Endothelial cell (in vitro differentiated cells): ENCODE data around the gene TNFRSF8. TPM values are rescaled to one million over a fixed set of nuclear protein-coding genes. Genes with fewer than 3 reads are reported as not detected.
A peak's percentile ranks its signal among the peaks of the same experiment; 100 is the strongest.

ENCODE experiments used
- DNase-seq: peaks from one replicate; pipeline ENCODE4 v3.0.0; 2021; ENCODE audit warnings: low spot score
- H3K27ac Mint-ChIP-seq: one replicate; pipeline ENCODE4 v1.8.0; 2021; ENCODE audit warnings: mixed read lengths, inconsistent platforms; ENCODE audit not compliant: unreplicated experiment
- H3K27me3 Mint-ChIP-seq: one replicate; pipeline ENCODE4 v1.8.0; 2021; ENCODE audit warnings: mild to moderate bottlenecking, moderate library complexity, mixed read lengths, inconsistent platforms; ENCODE audit not compliant: unreplicated experiment
- H3K36me3 Mint-ChIP-seq: one replicate; pipeline ENCODE4 v1.8.0; 2021; ENCODE audit warnings: mild to moderate bottlenecking, low read depth, mixed read lengths, inconsistent platforms; ENCODE audit not compliant: unreplicated experiment
- H3K4me1 Mint-ChIP-seq: one replicate; pipeline ENCODE4 v1.8.0; 2021; ENCODE audit warnings: mild to moderate bottlenecking, mixed read lengths, inconsistent platforms; ENCODE audit not compliant: unreplicated experiment
- H3K4me3 Mint-ChIP-seq: one replicate; pipeline ENCODE4 v1.8.0; 2021; ENCODE audit warnings: mild to moderate bottlenecking, mixed read lengths, inconsistent platforms; ENCODE audit not compliant: unreplicated experiment
- H3K9me3 Mint-ChIP-seq: one replicate; pipeline ENCODE4 v1.8.0; 2021; ENCODE audit warnings: mixed read lengths, inconsistent platforms; ENCODE audit not compliant: unreplicated experiment
- CTCF ChIP-seq: fragments of 200-600 bp; sonication (generic); IDR thresholded peaks from one replicate; pipeline ENCODE4 v1.5.0; 2021; ENCODE audit warnings: antibody characterized with exemption; ENCODE audit not compliant: unreplicated experiment
- total RNA-seq: library from RNA; stranded (reverse); fragmentation: NEBNext Ultra II Directional; extraction: Animal tissue kit (Norgen Biotek cat#: 25700); gene quantifications from one replicate; pipeline ENCODE4 v1.2.1, GENCODE V29; 2021; ENCODE audit not compliant: unreplicated experiment

The TNFRSF8 gene
- total RNA-seq, 1 donor from 2014 or later, result 1.9 TPM

- peaks cover 77% of the 10 kb centered on the region for H3K4me1 Mint-ChIP-seq
- TF ChIP-seq CTCF, result no peak
- no peaks in the 10 kb centered on the region for H3K9me3 Mint-ChIP-seq
- H3K36me3 Mint-ChIP-seq, result peaks cover 42% of the 10 kb centered on the region
- no peak overlapping the region for H3K27ac Mint-ChIP-seq
- H3K4me3 Mint-ChIP-seq, result no peak overlapping the region
- DNase-seq, result no peak
- H3K27me3 Mint-ChIP-seq, result peaks cover 28% of the 10 kb centered on the region
Measured at GRCh38 chr1:12185918-12186678, 123.0 kb downstream of the TNFRSF8 start.

DNA sequence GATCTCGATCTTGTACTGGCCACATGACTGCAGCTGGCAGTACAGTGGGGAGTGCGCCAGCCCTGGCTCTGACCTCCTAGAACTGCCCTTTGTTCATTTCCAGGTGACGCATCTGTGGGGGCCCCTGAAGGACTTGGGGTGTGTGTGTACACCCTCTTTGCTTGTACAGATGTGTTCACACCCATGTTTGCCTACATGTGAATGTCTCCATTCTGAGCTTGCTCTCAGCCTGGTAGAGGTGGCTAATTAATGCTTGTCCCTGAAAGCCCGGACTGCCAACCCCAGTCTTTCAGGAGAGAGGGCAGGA lies 123.5 kb downstream of the TNFRSF8 start:
- Mint-ChIP-seq H3K27ac (no peak overlapping the region), H3K9me3 (no peaks in the 10 kb centered on the region), H3K36me3 (peaks cover 42% of the 10 kb centered on the region), H3K4me1 (peaks cover 72% of the 10 kb centered on the region), H3K4me3 (no peak overlapping the region), H3K27me3 (peaks cover 28% of the 10 kb centered on the region)
- no peak for TF ChIP-seq CTCF
- DNase-seq, result no peak

- TF ChIP-seq CTCF, result no peak
- Mint-ChIP-seq H3K4me3 (peak overlapping the region; percentile 34), H3K27ac (peak overlapping the region; percentile 70), H3K4me1 (peaks cover 58% of the 10 kb centered on the region), H3K27me3 (peaks cover 27% of the 10 kb centered on the region), H3K36me3 (peaks cover 40% of the 10 kb centered on the region), H3K9me3 (no peaks in the 10 kb centered on the region)
- DNase-seq, result no peak
Measured at GRCh38 chr1:12188115-12188514, 125.0 kb downstream of the TNFRSF8 start.

GRCh38 chr1:12188657-12189327 lies 125.7 kb downstream of the TNFRSF8 start:
- Mint-ChIP-seq H3K4me1 (peaks cover 53% of the 10 kb centered on the region), H3K27me3 (peaks cover 25% of the 10 kb centered on the region), H3K27ac (no peak overlapping the region), H3K4me3 (no peak overlapping the region), H3K36me3 (peaks cover 39% of the 10 kb centered on the region), H3K9me3 (no peaks in the 10 kb centered on the region)
- TF ChIP-seq CTCF, result no peak
- DNase-seq, result no peak

DNA sequence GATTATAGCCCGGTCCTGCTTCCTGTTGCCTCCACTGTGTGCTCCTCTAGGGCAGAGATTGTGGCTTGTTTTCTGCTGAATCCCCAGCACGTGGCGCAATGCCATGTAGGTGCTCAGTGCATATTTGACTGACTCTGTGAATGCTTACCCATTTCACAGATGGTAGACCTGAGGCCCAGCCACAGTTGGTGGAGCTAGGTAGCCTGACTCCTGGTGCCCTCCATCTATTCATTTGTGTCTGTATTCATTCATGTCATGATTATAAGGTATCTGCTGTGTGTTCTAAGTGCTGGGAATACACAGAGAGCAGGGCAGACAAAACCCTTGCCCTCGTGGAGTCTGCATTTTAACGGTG lies 126.2 kb downstream of the TNFRSF8 start:
- H3K27me3 Mint-ChIP-seq, result peaks cover 28% of the 10 kb centered on the region
- no peak for DNase-seq
- H3K27ac Mint-ChIP-seq, result peak overlapping the region; percentile 2
- no peaks in the 10 kb centered on the region for H3K9me3 Mint-ChIP-seq
- H3K36me3 Mint-ChIP-seq, result peaks cover 43% of the 10 kb centered on the region
- peaks cover 53% of the 10 kb centered on the region for H3K4me1 Mint-ChIP-seq
- TF ChIP-seq CTCF, result no peak
- peak overlapping the region; percentile 56 for H3K4me3 Mint-ChIP-seq
